ENCODE measurements around the gene LCP1. TPM values are rescaled to one million over a fixed set of nuclear protein-coding genes. Genes with fewer than 3 reads are reported as not detected.
A peak's percentile ranks its signal among the peaks of the same experiment; 100 is the strongest.

Gene LCP1
- total and polyA plus RNA-seq, 2 of the 13 experiments (the other 11 are each of a cell fraction or from before 2014, with no cell fraction given) = 1.6 TPM

- TF ChIP-seq, protein P1, sequence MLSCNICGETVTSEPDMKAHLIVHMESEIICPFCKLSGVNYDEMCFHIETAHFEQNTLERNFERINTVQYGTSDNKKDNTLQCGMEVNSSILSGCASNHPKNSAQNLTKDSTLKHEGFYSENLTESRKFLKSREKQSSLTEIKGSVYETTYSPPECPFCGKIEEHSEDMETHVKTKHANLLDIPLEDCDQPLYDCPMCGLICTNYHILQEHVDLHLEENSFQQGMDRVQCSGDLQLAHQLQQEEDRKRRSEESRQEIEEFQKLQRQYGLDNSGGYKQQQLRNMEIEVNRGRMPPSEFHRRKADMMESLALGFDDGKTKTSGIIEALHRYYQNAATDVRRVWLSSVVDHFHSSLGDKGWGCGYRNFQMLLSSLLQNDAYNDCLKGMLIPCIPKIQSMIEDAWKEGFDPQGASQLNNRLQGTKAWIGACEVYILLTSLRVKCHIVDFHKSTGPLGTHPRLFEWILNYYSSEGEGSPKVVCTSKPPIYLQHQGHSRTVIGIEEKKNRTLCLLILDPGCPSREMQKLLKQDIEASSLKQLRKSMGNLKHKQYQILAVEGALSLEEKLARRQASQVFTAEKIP (CRISPR knock-in tag; IDR thresholded peaks at IDR 0.05; ENCODE audit: borderline replicate concordance) = no peak
- no peak for TF ChIP-seq ATF7 (IDR thresholded peaks at IDR 0.05)
- peak; percentile 62; the same call in 1 of the 2 replicates for TF ChIP-seq ATF7 (CRISPR knock-in tag; IDR thresholded peaks at IDR 0.05)
- no peak for TF ChIP-seq PBX3 (CRISPR knock-in tag; IDR thresholded peaks at IDR 0.05; ENCODE audit: borderline replicate concordance)
- no peak for TF ChIP-seq FOXA1 (IDR thresholded peaks at IDR 0.05)
- TF ChIP-seq FOXA1 (CRISPR knock-in tag; IDR thresholded peaks at IDR 0.05) = no peak
- no peak for TF ChIP-seq NFATC3 (CRISPR knock-in tag; IDR thresholded peaks at IDR 0.05)
- TF ChIP-seq GLI4 (CRISPR knock-in tag; IDR thresholded peaks at IDR 0.05; ENCODE audit: borderline replicate concordance) = no peak
- no peak for TF ChIP-seq EEA1 (CRISPR knock-in tag; IDR thresholded peaks at IDR 0.05; ENCODE audit: borderline replicate concordance)
- no peak for TF ChIP-seq KDM4B (CRISPR knock-in tag; IDR thresholded peaks at IDR 0.05)
- TF ChIP-seq, protein P2, sequence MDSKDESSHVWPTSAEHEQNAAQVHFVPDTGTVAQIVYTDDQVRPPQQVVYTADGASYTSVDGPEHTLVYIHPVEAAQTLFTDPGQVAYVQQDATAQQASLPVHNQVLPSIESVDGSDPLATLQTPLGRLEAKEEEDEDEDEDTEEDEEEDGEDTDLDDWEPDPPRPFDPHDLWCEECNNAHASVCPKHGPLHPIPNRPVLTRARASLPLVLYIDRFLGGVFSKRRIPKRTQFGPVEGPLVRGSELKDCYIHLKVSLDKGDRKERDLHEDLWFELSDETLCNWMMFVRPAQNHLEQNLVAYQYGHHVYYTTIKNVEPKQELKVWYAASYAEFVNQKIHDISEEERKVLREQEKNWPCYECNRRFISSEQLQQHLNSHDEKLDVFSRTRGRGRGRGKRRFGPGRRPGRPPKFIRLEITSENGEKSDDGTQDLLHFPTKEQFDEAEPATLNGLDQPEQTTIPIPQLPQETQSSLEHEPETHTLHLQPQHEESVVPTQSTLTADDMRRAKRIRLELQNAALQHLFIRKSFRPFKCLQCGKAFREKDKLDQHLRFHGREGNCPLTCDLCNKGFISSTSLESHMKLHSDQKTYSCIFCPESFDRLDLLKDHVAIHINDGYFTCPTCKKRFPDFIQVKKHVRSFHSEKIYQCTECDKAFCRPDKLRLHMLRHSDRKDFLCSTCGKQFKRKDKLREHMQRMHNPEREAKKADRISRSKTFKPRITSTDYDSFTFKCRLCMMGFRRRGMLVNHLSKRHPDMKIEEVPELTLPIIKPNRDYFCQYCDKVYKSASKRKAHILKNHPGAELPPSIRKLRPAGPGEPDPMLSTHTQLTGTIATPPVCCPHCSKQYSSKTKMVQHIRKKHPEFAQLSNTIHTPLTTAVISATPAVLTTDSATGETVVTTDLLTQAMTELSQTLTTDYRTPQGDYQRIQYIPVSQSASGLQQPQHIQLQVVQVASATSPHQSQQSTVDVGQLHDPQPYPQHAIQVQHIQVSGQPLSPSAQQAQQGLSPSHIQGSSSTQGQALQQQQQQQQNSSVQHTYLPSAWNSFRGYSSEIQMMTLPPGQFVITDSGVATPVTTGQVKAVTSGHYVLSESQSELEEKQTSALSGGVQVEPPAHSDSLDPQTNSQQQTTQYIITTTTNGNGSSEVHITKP (CRISPR knock-in tag; IDR thresholded peaks at IDR 0.05; ENCODE audit: low read depth) = no peak
- TF ChIP-seq, protein P3, sequence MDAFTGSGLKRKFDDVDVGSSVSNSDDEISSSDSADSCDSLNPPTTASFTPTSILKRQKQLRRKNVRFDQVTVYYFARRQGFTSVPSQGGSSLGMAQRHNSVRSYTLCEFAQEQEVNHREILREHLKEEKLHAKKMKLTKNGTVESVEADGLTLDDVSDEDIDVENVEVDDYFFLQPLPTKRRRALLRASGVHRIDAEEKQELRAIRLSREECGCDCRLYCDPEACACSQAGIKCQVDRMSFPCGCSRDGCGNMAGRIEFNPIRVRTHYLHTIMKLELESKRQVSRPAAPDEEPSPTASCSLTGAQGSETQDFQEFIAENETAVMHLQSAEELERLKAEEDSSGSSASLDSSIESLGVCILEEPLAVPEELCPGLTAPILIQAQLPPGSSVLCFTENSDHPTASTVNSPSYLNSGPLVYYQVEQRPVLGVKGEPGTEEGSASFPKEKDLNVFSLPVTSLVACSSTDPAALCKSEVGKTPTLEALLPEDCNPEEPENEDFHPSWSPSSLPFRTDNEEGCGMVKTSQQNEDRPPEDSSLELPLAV (CRISPR knock-in tag; conservative IDR thresholded peaks at IDR 0.05; ENCODE audit: low read depth) = no peak
- TF ChIP-seq ZNF652 (CRISPR knock-in tag; IDR thresholded peaks at IDR 0.05; ENCODE audit: borderline replicate concordance, low read depth) = peak; percentile 41; the same call in 1 of the 2 replicates
- no peak for TF ChIP-seq MZF1 (CRISPR knock-in tag; IDR thresholded peaks at IDR 0.05; ENCODE audit: borderline replicate concordance)
- TF ChIP-seq, protein P4, sequence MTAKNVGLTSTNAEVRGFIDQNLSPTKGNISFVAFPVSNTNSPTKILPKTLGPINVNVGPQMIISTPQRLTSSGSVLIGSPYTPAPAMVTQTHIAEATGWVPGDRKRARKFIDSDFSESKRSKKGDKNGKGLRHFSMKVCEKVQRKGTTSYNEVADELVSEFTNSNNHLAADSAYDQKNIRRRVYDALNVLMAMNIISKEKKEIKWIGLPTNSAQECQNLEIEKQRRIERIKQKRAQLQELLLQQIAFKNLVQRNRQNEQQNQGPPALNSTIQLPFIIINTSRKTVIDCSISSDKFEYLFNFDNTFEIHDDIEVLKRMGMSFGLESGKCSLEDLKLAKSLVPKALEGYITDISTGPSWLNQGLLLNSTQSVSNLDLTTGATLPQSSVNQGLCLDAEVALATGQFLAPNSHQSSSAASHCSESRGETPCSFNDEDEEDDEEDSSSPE (CRISPR knock-in tag; IDR thresholded peaks at IDR 0.05) = no peak
- TF ChIP-seq HCFC1 (IDR thresholded peaks at IDR 0.05; ENCODE audit: low read depth, low read length) = no peak
- no peak for TF ChIP-seq ZBTB8A (CRISPR knock-in tag; IDR thresholded peaks at IDR 0.05; ENCODE audit: borderline replicate concordance, low read depth)
- no peak for TF ChIP-seq ZNF382 (CRISPR knock-in tag; IDR thresholded peaks at IDR 0.05; ENCODE audit: borderline replicate concordance)
- TF ChIP-seq CHD2 (IDR thresholded peaks at IDR 0.05; ENCODE audit: low read depth, low read length) = no peak
- TF ChIP-seq ZNF883 (CRISPR knock-in tag; IDR thresholded peaks at IDR 0.05; ENCODE audit: not compliant biosample characterization) = no peak
- TF ChIP-seq, protein P5, sequence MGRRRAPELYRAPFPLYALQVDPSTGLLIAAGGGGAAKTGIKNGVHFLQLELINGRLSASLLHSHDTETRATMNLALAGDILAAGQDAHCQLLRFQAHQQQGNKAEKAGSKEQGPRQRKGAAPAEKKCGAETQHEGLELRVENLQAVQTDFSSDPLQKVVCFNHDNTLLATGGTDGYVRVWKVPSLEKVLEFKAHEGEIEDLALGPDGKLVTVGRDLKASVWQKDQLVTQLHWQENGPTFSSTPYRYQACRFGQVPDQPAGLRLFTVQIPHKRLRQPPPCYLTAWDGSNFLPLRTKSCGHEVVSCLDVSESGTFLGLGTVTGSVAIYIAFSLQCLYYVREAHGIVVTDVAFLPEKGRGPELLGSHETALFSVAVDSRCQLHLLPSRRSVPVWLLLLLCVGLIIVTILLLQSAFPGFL (CRISPR knock-in tag; IDR thresholded peaks at IDR 0.05) = no peak
These were observed 72.5 kb downstream of the LCP1 start (continued) for GRCh38 chr13:46109451-46109850.
